Body of pancreas (tissue), 4 donors: Measurements from ENCODE around the gene AMER2. TPM values are rescaled to one million over a fixed set of nuclear protein-coding genes. Genes with fewer than 3 reads are reported as not detected.

Experiments used
- ATAC-seq: fragments of 150-250 bp; one replicate; pipeline ENCODE4 v1.9.1; 2016
- DNase-seq, 4 donors: peaks; one replicate each; pipeline ENCODE4 v3.0.0-alpha.2; 2019
- H3K27ac ChIP-seq, 4 donors: fragments of 200-600 bp; sonication (generic); 1 replicate in 3 of 4; 2 replicates in 1 of 4; pipeline versions ENCODE4 v1.5.1 to v1.6.1; 2016 to 2019; ENCODE audit warnings: mild to moderate bottlenecking in 1 of 4, mixed read lengths in 1 of 4, moderate library complexity in 1 of 4
- H3K27me3 ChIP-seq, 2 donors: fragments of 200-600 bp; sonication (generic); one replicate each; pipeline ENCODE4 v1.6.0; 2016; ENCODE audit warnings: mild to moderate bottlenecking in 1 of 2
- H3K36me3 ChIP-seq, 2 donors: fragments of 200-600 bp; sonication (generic); replicated peaks in 1 of 2; 2 replicates each; pipeline ENCODE4 v1.5.1; 2016; ENCODE audit warnings: low read depth in 2 of 2; ENCODE audit not compliant: insufficient read depth in 1 of 2
- H3K4me1 ChIP-seq: fragments of 200-600 bp; sonication (generic); one replicate; pipeline ENCODE4 v1.6.0; 2016
- H3K4me3 ChIP-seq, 2 donors: fragments of 200-600 bp; sonication (generic); 1 replicate in 1 of 2; 2 replicates in 1 of 2; pipeline ENCODE4 v1.5.1; 2016 to 2019
- H3K9me3 ChIP-seq, 3 donors: fragments of 200-600 bp; sonication (generic); 1 replicate in 2 of 3; 2 replicates in 1 of 3; pipeline ENCODE4 v1.5.1; 2016
- CTCF ChIP-seq, 7 experiments: fragments of 450-650 bp in 4 of 7; fragments of 200-600 bp in 3 of 7; sonication (generic) in 3 of 7; IDR thresholded peaks; one replicate each; pipeline ENCODE4 v1.5.1; 2016 to 2019; ENCODE audit warnings: antibody characterized with exemption in 7 of 7
- POLR2A ChIP-seq, 3 donors: fragments of 450-650 bp; IDR thresholded peaks; one replicate each; pipeline ENCODE4 v1.6.1; 2016; ENCODE audit warnings: antibody characterized with exemption in 3 of 3, mild to moderate bottlenecking in 2 of 3
- WGBS, 2 donors: methylation state at CpG; one replicate each; pipeline ENCODE4 v1.1.5; 2017; 5-methylcytosine and 5-hydroxymethylcytosine counted together
- intact Hi-C: fragments of 100-400 bp; cut with DNase I; formaldehyde crosslinking; loops from one replicate; pipeline ENCODE4 v1.15.1; 2023
- total RNA-seq, 2 donors: library from RNA; depleted of rRNA; stranded (reverse); fragments of >200 nt; gene quantifications; one replicate each; pipeline ENCODE4 v1.1.0, GENCODE V29; 2016

The AMER2 gene
- total RNA-seq, 2 donors from 2014 or later: not detected

GRCh38 chr13:25204863-25205262 lies 32.8 kb upstream of the AMER2 start:
- Histone ChIP-seq H3K4me3 (no peak overlapping the region), H3K27ac (no peak overlapping the region), H3K36me3 (no peaks in the 10 kb centered on the region), H3K4me1 (no peaks in the 10 kb centered on the region), H3K9me3 (no peaks in the 10 kb centered on the region), H3K27me3 (no peaks in the 10 kb centered on the region)
- DNase-seq (no peak), ATAC-seq (no peak)
- intact Hi-C loops: no loop called here
- WGBS, 2 donors: 32 to 37% methylated on average over 4 of the region's 4 CpGs
- TF ChIP-seq POLR2A (IDR thresholded peaks at IDR 0.05) (no peak), CTCF (IDR thresholded peaks at IDR 0.05) (no peak)

GRCh38 chr13:25203127-25203740 lies 31.1 kb upstream of the AMER2 start:
- ATAC-seq (no peak), DNase-seq (no peak)
- intact Hi-C loops: no loop called here
- H3K4me1 ChIP-seq: no peaks in the 10 kb centered on the region
- H3K9me3 ChIP-seq: no peaks in the 10 kb centered on the region
- TF ChIP-seq CTCF (IDR thresholded peaks at IDR 0.05) (no peak), POLR2A (IDR thresholded peaks at IDR 0.05) (no peak)
- WGBS, 2 donors: 32% methylated on average over 17 of the region's 17 CpGs
- no peak overlapping the region for H3K27ac ChIP-seq
- no peaks in the 10 kb centered on the region for H3K36me3 ChIP-seq
- no peak overlapping the region for H3K4me3 ChIP-seq
- H3K27me3 ChIP-seq: no peaks in the 10 kb centered on the region

GRCh38 chr13:25200783-25201182 lies 28.7 kb upstream of the AMER2 start:
- H3K36me3 ChIP-seq: no peaks in the 10 kb centered on the region
- TF ChIP-seq POLR2A (IDR thresholded peaks at IDR 0.05): no peak
- no peak for TF ChIP-seq CTCF (IDR thresholded peaks at IDR 0.05)
- 54 to 60% methylated on average over 4 of the region's 4 CpGs for WGBS, 2 donors

GRCh38 chr13:25198647-25199046 lies 26.6 kb upstream of the AMER2 start:
- no peak overlapping the region for H3K4me3 ChIP-seq
- TF ChIP-seq POLR2A (IDR thresholded peaks at IDR 0.05) (no peak), CTCF (IDR thresholded peaks at IDR 0.05) (no peak)
- DNase-seq: no peak
- ATAC-seq: no peak
- H3K36me3 ChIP-seq: no peaks in the 10 kb centered on the region
- no peaks in the 10 kb centered on the region for H3K27me3 ChIP-seq
- no peak overlapping the region for H3K27ac ChIP-seq
- 52 to 59% methylated on average over 5 of the region's 5 CpGs for WGBS, 2 donors
- intact Hi-C loops: no loop called here
- H3K9me3 ChIP-seq: no peaks in the 10 kb centered on the region
- H3K4me1 ChIP-seq: no peaks in the 10 kb centered on the region

More at GRCh38 chr13:25200783-25201182, 28.7 kb upstream of the AMER2 start:
- ATAC-seq (no peak), DNase-seq (no peak)
- intact Hi-C loops: no loop called here
- H3K27me3 ChIP-seq: no peaks in the 10 kb centered on the region
- H3K4me1 ChIP-seq: no peaks in the 10 kb centered on the region
- H3K4me3 ChIP-seq: no peak overlapping the region
- H3K27ac ChIP-seq: no peak overlapping the region
- H3K9me3 ChIP-seq: no peaks in the 10 kb centered on the region

GRCh38 chr13:25196971-25197370 lies 24.9 kb upstream of the AMER2 start:
- no peaks in the 10 kb centered on the region for H3K9me3 ChIP-seq
- H3K4me3 ChIP-seq: no peak overlapping the region
- ATAC-seq: no peak
- no peaks in the 10 kb centered on the region for H3K4me1 ChIP-seq
- intact Hi-C loops: no loop called here
- 81 to 82% methylated on average over 11 of the region's 11 CpGs for WGBS, 2 donors
- H3K27ac ChIP-seq: no peak overlapping the region
- TF ChIP-seq POLR2A (IDR thresholded peaks at IDR 0.05): no peak
- no peak for TF ChIP-seq CTCF (IDR thresholded peaks at IDR 0.05)
- no peaks in the 10 kb centered on the region for H3K36me3 ChIP-seq
- H3K27me3 ChIP-seq: no peaks in the 10 kb centered on the region
- no peak for DNase-seq
